ENCODE measurements around the gene UNC13C. TPM values are rescaled to one million over a fixed set of nuclear protein-coding genes. Genes with fewer than 3 reads are reported as not detected.

Gene UNC13C
- total RNA-seq, 2 experiments from 2014 or later = not detected

- no peak overlapping the region for H3K4me3 Mint-ChIP-seq
- no peaks in the 10 kb centered on the region for H3K36me3 Mint-ChIP-seq
- no peaks in the 10 kb centered on the region for H3K4me1 Mint-ChIP-seq
- H3K27ac Mint-ChIP-seq = no peak overlapping the region
- no peaks in the 10 kb centered on the region for H3K9me3 Mint-ChIP-seq
- no peak for DNase-seq
- no peaks in the 10 kb centered on the region for H3K27me3 Mint-ChIP-seq
These were observed 302.5 kb downstream of the UNC13C start for GRCh38 chr15:54280726-54281125.

- no peaks in the 10 kb centered on the region for H3K36me3 Mint-ChIP-seq
- no peak overlapping the region for H3K27ac Mint-ChIP-seq
- H3K4me3 Mint-ChIP-seq = no peak overlapping the region
- no peaks in the 10 kb centered on the region for H3K4me1 Mint-ChIP-seq
- no peaks in the 10 kb centered on the region for H3K9me3 Mint-ChIP-seq
- peaks cover 7% of the 10 kb centered on the region for H3K27me3 Mint-ChIP-seq
- no peak for DNase-seq
These were observed 304.1 kb downstream of the UNC13C start for GRCh38 chr15:54282228-54282836.

GRCh38 chr15:54288049-54288448 lies 309.8 kb downstream of the UNC13C start:
- Mint-ChIP-seq H3K27ac (no peak overlapping the region), H3K27me3 (peaks cover 7% of the 10 kb centered on the region), H3K9me3 (no peaks in the 10 kb centered on the region), H3K4me1 (no peaks in the 10 kb centered on the region), H3K4me3 (no peak overlapping the region), H3K36me3 (no peaks in the 10 kb centered on the region)
- DNase-seq = no peak

- no peak overlapping the region for H3K4me3 Mint-ChIP-seq
- peaks cover 7% of the 10 kb centered on the region for H3K27me3 Mint-ChIP-seq
- H3K9me3 Mint-ChIP-seq = no peaks in the 10 kb centered on the region
- H3K27ac Mint-ChIP-seq = no peak overlapping the region
- H3K4me1 Mint-ChIP-seq = no peaks in the 10 kb centered on the region
- no peaks in the 10 kb centered on the region for H3K36me3 Mint-ChIP-seq
- no peak for DNase-seq
These were observed 311.4 kb downstream of the UNC13C start for GRCh38 chr15:54289590-54290136.

- Mint-ChIP-seq H3K36me3 (no peaks in the 10 kb centered on the region), H3K27me3 (no peaks in the 10 kb centered on the region), H3K4me3 (no peak overlapping the region), H3K4me1 (no peaks in the 10 kb centered on the region), H3K27ac (no peak overlapping the region), H3K9me3 (peaks cover 2% of the 10 kb centered on the region)
- no peak for DNase-seq
These were observed 320.2 kb downstream of the UNC13C start for GRCh38 chr15:54298396-54298795.

GRCh38 chr15:54304321-54304720 lies 326.1 kb downstream of the UNC13C start:
- Mint-ChIP-seq H3K4me3 (no peak overlapping the region), H3K4me1 (no peaks in the 10 kb centered on the region), H3K27me3 (no peaks in the 10 kb centered on the region), H3K36me3 (no peaks in the 10 kb centered on the region), H3K9me3 (peaks cover 2% of the 10 kb centered on the region), H3K27ac (no peak overlapping the region)
- DNase-seq = no peak

GRCh38 chr15:54305138-54305537 lies 326.9 kb downstream of the UNC13C start:
- H3K9me3 Mint-ChIP-seq = peaks cover 2% of the 10 kb centered on the region
- H3K36me3 Mint-ChIP-seq = no peaks in the 10 kb centered on the region
- no peaks in the 10 kb centered on the region for H3K27me3 Mint-ChIP-seq
- no peak overlapping the region for H3K4me3 Mint-ChIP-seq
- H3K27ac Mint-ChIP-seq = no peak overlapping the region
- no peak for DNase-seq
- no peaks in the 10 kb centered on the region for H3K4me1 Mint-ChIP-seq

GRCh38 chr15:54307252-54307902 lies 329.1 kb downstream of the UNC13C start:
- Mint-ChIP-seq H3K4me1 (no peaks in the 10 kb centered on the region), H3K36me3 (no peaks in the 10 kb centered on the region), H3K9me3 (no peaks in the 10 kb centered on the region), H3K27me3 (no peaks in the 10 kb centered on the region), H3K4me3 (no peak overlapping the region), H3K27ac (no peak overlapping the region)
- no peak for DNase-seq

- no peak for DNase-seq
- Mint-ChIP-seq H3K27ac (no peak overlapping the region), H3K27me3 (no peaks in the 10 kb centered on the region), H3K36me3 (no peaks in the 10 kb centered on the region), H3K4me3 (no peak overlapping the region), H3K9me3 (no peaks in the 10 kb centered on the region), H3K4me1 (no peaks in the 10 kb centered on the region)
These were observed 329.7 kb downstream of the UNC13C start for GRCh38 chr15:54307926-54308325.

- H3K4me1 Mint-ChIP-seq = no peaks in the 10 kb centered on the region
- no peak overlapping the region for H3K4me3 Mint-ChIP-seq
These were observed 334.3 kb downstream of the UNC13C start for GRCh38 chr15:54312528-54312927.

GRCh38 chr15:54321426-54321825 lies 343.2 kb downstream of the UNC13C start:
- DNase-seq = no peak
- H3K36me3 Mint-ChIP-seq = no peaks in the 10 kb centered on the region
- H3K27me3 Mint-ChIP-seq = peaks cover 3% of the 10 kb centered on the region
- H3K4me1 Mint-ChIP-seq = no peaks in the 10 kb centered on the region
- no peak overlapping the region for H3K4me3 Mint-ChIP-seq
- no peak overlapping the region for H3K27ac Mint-ChIP-seq
- H3K9me3 Mint-ChIP-seq = no peaks in the 10 kb centered on the region

More at GRCh38 chr15:54312528-54312927, 334.3 kb downstream of the UNC13C start:
- Mint-ChIP-seq H3K36me3 (no peaks in the 10 kb centered on the region), H3K27me3 (no peaks in the 10 kb centered on the region), H3K9me3 (no peaks in the 10 kb centered on the region), H3K27ac (no peak overlapping the region)
- DNase-seq = no peak

GRCh38 chr15:54322341-54322740 lies 344.1 kb downstream of the UNC13C start:
- no peaks in the 10 kb centered on the region for H3K36me3 Mint-ChIP-seq
- H3K9me3 Mint-ChIP-seq = no peaks in the 10 kb centered on the region

GRCh38 chr15:54345301-54345700 lies 367.1 kb downstream of the UNC13C start:
- Mint-ChIP-seq H3K9me3 (no peaks in the 10 kb centered on the region), H3K27ac (no peak overlapping the region)

More at GRCh38 chr15:54322341-54322740, 344.1 kb downstream of the UNC13C start:
- no peak for DNase-seq
- Mint-ChIP-seq H3K4me1 (no peaks in the 10 kb centered on the region), H3K27me3 (peaks cover 3% of the 10 kb centered on the region), H3K27ac (no peak overlapping the region), H3K4me3 (no peak overlapping the region)

GRCh38 chr15:54345827-54346226 lies 367.6 kb downstream of the UNC13C start:
- Mint-ChIP-seq H3K4me1 (no peaks in the 10 kb centered on the region), H3K36me3 (no peaks in the 10 kb centered on the region), H3K9me3 (no peaks in the 10 kb centered on the region), H3K27ac (no peak overlapping the region), H3K27me3 (peaks cover 3% of the 10 kb centered on the region), H3K4me3 (no peak overlapping the region)
- no peak for DNase-seq

More at GRCh38 chr15:54345301-54345700, 367.1 kb downstream of the UNC13C start:
- Mint-ChIP-seq H3K4me1 (no peaks in the 10 kb centered on the region), H3K36me3 (no peaks in the 10 kb centered on the region), H3K27me3 (peaks cover 3% of the 10 kb centered on the region), H3K4me3 (no peak overlapping the region)
- DNase-seq = no peak

- H3K4me3 Mint-ChIP-seq = no peak overlapping the region
- no peaks in the 10 kb centered on the region for H3K4me1 Mint-ChIP-seq
- H3K27me3 Mint-ChIP-seq = peaks cover 3% of the 10 kb centered on the region
- no peak for DNase-seq
- H3K9me3 Mint-ChIP-seq = no peaks in the 10 kb centered on the region
- H3K36me3 Mint-ChIP-seq = no peaks in the 10 kb centered on the region
- H3K27ac Mint-ChIP-seq = no peak overlapping the region
These were observed 369.0 kb downstream of the UNC13C start for GRCh38 chr15:54347082-54347827.
